Left lung (tissue), 10 donors: ENCODE results near the gene ALG1L2. TPM values are rescaled to one million over a fixed set of nuclear protein-coding genes. Genes with fewer than 3 reads are reported as not detected.
"Not testable (repeated sequence)": the region's sequence is repeated elsewhere in the genome, so short reads cannot be mapped to it uniquely, and the experiment has no call there.

Experiments used
- ATAC-seq: fragments of 200-7000 bp; cut with Tn5 transposase; one replicate; pipeline ENCODE4 v1.9.1; 2020; ENCODE audit warnings: moderate library complexity
- DNase-seq, 4 donors: peaks; one replicate each; pipeline ENCODE4 v3.0.0-alpha.2; 2013 to 2020
- H3K27ac ChIP-seq, 2 donors: fragments of 200-600 bp; sonication (generic) in 1 of 2; one replicate each; pipeline versions ENCODE4 v1.5.0 to v1.8.0; 2020 to 2021
- H3K27me3 ChIP-seq, 2 donors: fragments of 200-600 bp; sonication (generic) in 1 of 2; one replicate each; pipeline versions ENCODE4 v1.5.0 to v1.8.0; 2020 to 2021
- H3K36me3 ChIP-seq, 2 donors: fragments of 200-600 bp; sonication (generic) in 1 of 2; one replicate each; pipeline versions ENCODE4 v1.5.0 to v1.8.0; 2020 to 2021
- H3K4me1 ChIP-seq, 2 donors: fragments of 200-600 bp; one replicate each; pipeline ENCODE4 v1.8.0; 2021
- H3K4me3 ChIP-seq, 2 donors: fragments of 200-600 bp; sonication (generic) in 1 of 2; one replicate each; pipeline versions ENCODE4 v1.5.0 to v1.8.0; 2020 to 2021; ENCODE audit warnings: mild to moderate bottlenecking in 1 of 2
- H3K9me3 ChIP-seq, 2 donors: fragments of 200-600 bp; sonication (generic) in 1 of 2; one replicate each; pipeline versions ENCODE4 v1.5.0 to v1.8.0; 2020 to 2021
- CTCF ChIP-seq, 2 donors: fragments of 200-600 bp; sonication (generic) in 1 of 2; IDR thresholded peaks; one replicate each; pipeline versions ENCODE4 v1.5.0 to v1.8.0; 2021; ENCODE audit warnings: antibody characterized with exemption in 2 of 2
- intact Hi-C, 2 donors: fragments of 100-400 bp; cut with DNase I; formaldehyde crosslinking; loops; one replicate each; pipeline versions ENCODE4 v1.11.2 to v1.14.2; 2022
- polyA plus RNA-seq, 6 donors: library from polyadenylated mRNA; unstranded; fragments of 120-200 nt; gene quantifications; one replicate each; pipeline ENCODE4 v1.2.1, GENCODE V29; 2013; ENCODE audit not compliant: insufficient read length in 6 of 6
- total RNA-seq, 2 donors: library from RNA; stranded (reverse); fragmentation: NEBNext Ultra II Directional; extraction: Animal tissue kit (Norgen Biotek cat#: 25700); gene quantifications; one replicate each; pipeline ENCODE4 v1.2.1, GENCODE V29; 2021
- donor health status: DM: no; HTN: yes; CAD: no.
- donor health status: DM: no; HTN: no; CAD: no.

Gene ALG1L2
- total and polyA plus RNA-seq, 8 donors: 0.64 to 5.4 (median 3.2) TPM

GRCh38 chr3:130122891-130123775 is 41.5 kb downstream of the ALG1L2 start:
- H3K4me3 ChIP-seq, H3K9me3 ChIP-seq, intact Hi-C loops, H3K36me3 ChIP-seq, H3K4me1 ChIP-seq, ATAC-seq, DNase-seq, H3K27ac ChIP-seq, H3K27me3 ChIP-seq: not testable (repeated sequence)

- H3K9me3 ChIP-seq, H3K4me1 ChIP-seq, ATAC-seq, intact Hi-C loops, H3K27ac ChIP-seq, H3K36me3 ChIP-seq, DNase-seq, H3K27me3 ChIP-seq, H3K4me3 ChIP-seq: not testable (repeated sequence)
Measured at GRCh38 chr3:130125406-130125805, 43.8 kb downstream of the ALG1L2 start.

GRCh38 chr3:130136337-130136736 is 54.7 kb downstream of the ALG1L2 start:
- H3K27me3 ChIP-seq, H3K4me3 ChIP-seq, H3K9me3 ChIP-seq, intact Hi-C loops, ATAC-seq, H3K4me1 ChIP-seq, H3K36me3 ChIP-seq, DNase-seq, H3K27ac ChIP-seq: not testable (repeated sequence)

- H3K9me3 ChIP-seq, H3K4me1 ChIP-seq, H3K4me3 ChIP-seq, H3K36me3 ChIP-seq, DNase-seq, intact Hi-C loops, ATAC-seq, H3K27me3 ChIP-seq, H3K27ac ChIP-seq: not testable (repeated sequence)
Measured at GRCh38 chr3:130137685-130138084, 56.1 kb downstream of the ALG1L2 start.

GRCh38 chr3:130138992-130139391 is 57.4 kb downstream of the ALG1L2 start:
- H3K36me3 ChIP-seq, H3K4me1 ChIP-seq, intact Hi-C loops, H3K4me3 ChIP-seq, DNase-seq, H3K27me3 ChIP-seq, H3K27ac ChIP-seq, ATAC-seq, H3K9me3 ChIP-seq: not testable (repeated sequence)

GRCh38 chr3:130140756-130141155 is 59.1 kb downstream of the ALG1L2 start:
- H3K4me3 ChIP-seq, intact Hi-C loops, H3K27ac ChIP-seq, H3K27me3 ChIP-seq, H3K9me3 ChIP-seq, H3K36me3 ChIP-seq, ATAC-seq, DNase-seq, H3K4me1 ChIP-seq: not testable (repeated sequence)

GRCh38 chr3:130143648-130144327 is 62.2 kb downstream of the ALG1L2 start:
- TF ChIP-seq CTCF (IDR thresholded peaks at IDR 0.05): peak in 1 of 2 donors; percentile 12
- peak overlapping the region in 1 of 2 donors; percentile 45 for H3K27ac ChIP-seq
- H3K4me1 ChIP-seq, H3K9me3 ChIP-seq, H3K27me3 ChIP-seq, intact Hi-C loops, H3K4me3 ChIP-seq, DNase-seq, ATAC-seq, H3K36me3 ChIP-seq: not testable (repeated sequence)

GRCh38 chr3:130144328-130144650 is 62.7 kb downstream of the ALG1L2 start:
- H3K9me3 ChIP-seq, H3K27me3 ChIP-seq, H3K4me3 ChIP-seq, ATAC-seq, intact Hi-C loops, H3K4me1 ChIP-seq, H3K36me3 ChIP-seq: not testable (repeated sequence)
- DNase-seq: peak in 2 of 4 donors; percentile 44 to 55
- peak overlapping the region in 1 of 2 donors; percentile 45 for H3K27ac ChIP-seq

GRCh38 chr3:130145456-130145855 is 63.8 kb downstream of the ALG1L2 start:
- ATAC-seq, H3K4me3 ChIP-seq, H3K27me3 ChIP-seq, intact Hi-C loops, DNase-seq, H3K36me3 ChIP-seq, H3K9me3 ChIP-seq, H3K4me1 ChIP-seq, H3K27ac ChIP-seq: not testable (repeated sequence)

- H3K4me3 ChIP-seq, H3K27ac ChIP-seq, H3K4me1 ChIP-seq, intact Hi-C loops, DNase-seq, H3K9me3 ChIP-seq, H3K27me3 ChIP-seq, H3K36me3 ChIP-seq, ATAC-seq: not testable (repeated sequence)
Measured at GRCh38 chr3:130146465-130146864, 64.8 kb downstream of the ALG1L2 start.
